ENCODE measurements around the gene RDH14.

DNA sequence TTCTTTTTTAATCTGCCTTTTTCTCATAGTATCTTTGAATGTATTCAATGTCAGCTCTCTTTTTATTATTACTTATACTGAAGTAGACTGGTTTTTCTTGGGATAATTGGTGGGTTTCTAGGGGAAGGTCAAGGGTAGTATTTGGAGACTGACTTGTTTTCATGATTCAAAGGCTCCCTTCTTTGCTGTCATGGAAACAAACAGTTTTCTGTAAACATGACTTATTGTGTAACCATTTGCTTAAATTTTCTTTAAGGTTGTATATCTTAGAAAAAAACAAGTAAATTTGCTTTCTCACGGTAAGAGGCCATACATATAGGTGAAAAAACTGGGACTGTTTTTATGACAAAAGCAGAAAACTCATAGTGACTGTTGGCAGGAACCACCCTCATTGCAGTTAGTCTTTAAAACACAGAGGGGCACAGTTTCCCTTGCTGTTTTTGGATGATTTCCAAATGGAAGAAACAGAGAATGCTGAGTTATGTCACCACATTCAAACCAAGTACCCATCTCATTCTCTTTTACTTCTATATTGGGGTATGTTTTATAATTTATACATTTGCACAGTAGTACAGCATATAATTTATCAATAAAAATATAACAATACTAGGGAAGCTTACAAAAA is 5.8 kb upstream of the RDH14 start:
- no peak for TF ChIP-seq KDM1A (IDR thresholded peaks at IDR 0.05; ENCODE audit: borderline replicate concordance)
- TF ChIP-seq, protein P1, sequence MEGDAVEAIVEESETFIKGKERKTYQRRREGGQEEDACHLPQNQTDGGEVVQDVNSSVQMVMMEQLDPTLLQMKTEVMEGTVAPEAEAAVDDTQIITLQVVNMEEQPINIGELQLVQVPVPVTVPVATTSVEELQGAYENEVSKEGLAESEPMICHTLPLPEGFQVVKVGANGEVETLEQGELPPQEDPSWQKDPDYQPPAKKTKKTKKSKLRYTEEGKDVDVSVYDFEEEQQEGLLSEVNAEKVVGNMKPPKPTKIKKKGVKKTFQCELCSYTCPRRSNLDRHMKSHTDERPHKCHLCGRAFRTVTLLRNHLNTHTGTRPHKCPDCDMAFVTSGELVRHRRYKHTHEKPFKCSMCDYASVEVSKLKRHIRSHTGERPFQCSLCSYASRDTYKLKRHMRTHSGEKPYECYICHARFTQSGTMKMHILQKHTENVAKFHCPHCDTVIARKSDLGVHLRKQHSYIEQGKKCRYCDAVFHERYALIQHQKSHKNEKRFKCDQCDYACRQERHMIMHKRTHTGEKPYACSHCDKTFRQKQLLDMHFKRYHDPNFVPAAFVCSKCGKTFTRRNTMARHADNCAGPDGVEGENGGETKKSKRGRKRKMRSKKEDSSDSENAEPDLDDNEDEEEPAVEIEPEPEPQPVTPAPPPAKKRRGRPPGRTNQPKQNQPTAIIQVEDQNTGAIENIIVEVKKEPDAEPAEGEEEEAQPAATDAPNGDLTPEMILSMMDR (IDR thresholded peaks at IDR 0.05 in 2 of 3, conservative IDR thresholded peaks at IDR 0.05 in 1 of 3; ENCODE audit: control insufficient read depth in 2 of 3, extremely low read depth in 1 of 3, insufficient read depth in 1 of 3, low read depth in 3 of 3, low read length in 3 of 3) = no peak
- TF ChIP-seq SIN3A (IDR thresholded peaks at IDR 0.05; ENCODE audit: low read depth, low read length) = no peak
- no peak for TF ChIP-seq HDAC2 (IDR thresholded peaks at IDR 0.05)
- no peak for TF ChIP-seq SMC3 (IDR thresholded peaks at IDR 0.05; ENCODE audit: borderline replicate concordance, low read length)
- TF ChIP-seq, protein P2, sequence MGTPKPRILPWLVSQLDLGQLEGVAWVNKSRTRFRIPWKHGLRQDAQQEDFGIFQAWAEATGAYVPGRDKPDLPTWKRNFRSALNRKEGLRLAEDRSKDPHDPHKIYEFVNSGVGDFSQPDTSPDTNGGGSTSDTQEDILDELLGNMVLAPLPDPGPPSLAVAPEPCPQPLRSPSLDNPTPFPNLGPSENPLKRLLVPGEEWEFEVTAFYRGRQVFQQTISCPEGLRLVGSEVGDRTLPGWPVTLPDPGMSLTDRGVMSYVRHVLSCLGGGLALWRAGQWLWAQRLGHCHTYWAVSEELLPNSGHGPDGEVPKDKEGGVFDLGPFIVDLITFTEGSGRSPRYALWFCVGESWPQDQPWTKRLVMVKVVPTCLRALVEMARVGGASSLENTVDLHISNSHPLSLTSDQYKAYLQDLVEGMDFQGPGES (IDR thresholded peaks at IDR 0.05) = no peak
- no peak for TF ChIP-seq POLR2A (IDR thresholded peaks at IDR 0.05; ENCODE audit: low read depth, low read length)
- TF ChIP-seq POLR2AphosphoS5 (IDR thresholded peaks at IDR 0.05; ENCODE audit: low read length) = no peak
- TF ChIP-seq PAX8 (IDR thresholded peaks at IDR 0.05) = no peak
- TF ChIP-seq ZNF384 (IDR thresholded peaks at IDR 0.05; ENCODE audit: borderline replicate concordance, low read depth, low read length) = no peak
- TF ChIP-seq SPI1 (IDR thresholded peaks at IDR 0.05; ENCODE audit: borderline replicate concordance, insufficient read depth, low read depth, low read length) = no peak
